ENCODE data around the gene SLC9A2.

Gene SLC9A2, protein sequence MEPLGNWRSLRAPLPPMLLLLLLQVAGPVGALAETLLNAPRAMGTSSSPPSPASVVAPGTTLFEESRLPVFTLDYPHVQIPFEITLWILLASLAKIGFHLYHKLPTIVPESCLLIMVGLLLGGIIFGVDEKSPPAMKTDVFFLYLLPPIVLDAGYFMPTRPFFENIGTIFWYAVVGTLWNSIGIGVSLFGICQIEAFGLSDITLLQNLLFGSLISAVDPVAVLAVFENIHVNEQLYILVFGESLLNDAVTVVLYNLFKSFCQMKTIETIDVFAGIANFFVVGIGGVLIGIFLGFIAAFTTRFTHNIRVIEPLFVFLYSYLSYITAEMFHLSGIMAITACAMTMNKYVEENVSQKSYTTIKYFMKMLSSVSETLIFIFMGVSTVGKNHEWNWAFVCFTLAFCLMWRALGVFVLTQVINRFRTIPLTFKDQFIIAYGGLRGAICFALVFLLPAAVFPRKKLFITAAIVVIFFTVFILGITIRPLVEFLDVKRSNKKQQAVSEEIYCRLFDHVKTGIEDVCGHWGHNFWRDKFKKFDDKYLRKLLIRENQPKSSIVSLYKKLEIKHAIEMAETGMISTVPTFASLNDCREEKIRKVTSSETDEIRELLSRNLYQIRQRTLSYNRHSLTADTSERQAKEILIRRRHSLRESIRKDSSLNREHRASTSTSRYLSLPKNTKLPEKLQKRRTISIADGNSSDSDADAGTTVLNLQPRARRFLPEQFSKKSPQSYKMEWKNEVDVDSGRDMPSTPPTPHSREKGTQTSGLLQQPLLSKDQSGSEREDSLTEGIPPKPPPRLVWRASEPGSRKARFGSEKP

DNA sequence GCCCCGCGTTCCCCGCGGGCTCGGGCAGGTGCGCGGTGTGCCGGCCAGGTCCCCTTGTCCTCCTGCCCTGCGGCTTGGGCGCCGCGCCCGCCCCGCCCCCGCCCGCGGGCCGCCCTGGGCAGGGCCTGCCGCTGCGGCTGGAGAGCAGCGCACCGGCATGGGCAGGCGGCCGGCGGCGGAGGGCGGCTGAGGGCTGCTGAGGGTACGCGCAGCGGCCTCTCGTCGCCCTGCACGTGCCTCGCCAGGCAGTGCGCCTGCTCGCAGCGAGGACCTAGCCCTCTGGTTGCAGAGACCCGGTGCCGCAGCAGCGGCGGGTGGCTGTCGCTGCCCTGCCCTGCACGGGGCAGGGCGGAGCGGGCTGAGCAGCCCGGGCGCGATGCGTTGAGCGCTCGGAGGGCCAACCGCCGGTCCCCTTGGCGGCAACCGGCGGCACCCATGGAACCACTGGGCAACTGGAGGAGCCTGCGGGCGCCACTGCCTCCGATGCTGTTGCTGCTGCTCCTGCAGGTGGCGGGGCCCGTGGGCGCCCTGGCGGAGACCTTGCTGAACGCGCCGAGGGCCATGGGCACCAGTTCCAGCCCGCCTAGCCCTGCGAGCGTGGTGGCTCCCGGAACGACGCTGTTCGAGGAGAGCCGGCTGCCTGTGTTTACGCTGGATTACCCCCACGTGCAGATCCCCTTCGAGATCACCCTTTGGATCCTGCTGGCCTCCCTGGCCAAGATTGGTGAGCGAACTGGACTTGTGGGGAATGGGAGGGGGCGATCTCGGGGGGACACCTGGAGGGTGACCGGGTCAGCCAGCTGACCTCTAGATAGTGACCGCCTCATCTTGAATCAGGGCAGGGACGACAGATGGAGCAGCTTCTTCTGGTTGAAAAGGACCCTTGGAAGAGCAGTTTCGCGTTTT, at the start of gene SLC9A2:
SLC9A2 (plus strand) TSS at position 140 of the 906 bp plus-strand sequence; CDS start at position 436, 296 bp downstream.
- no peak for DNase-seq

DNA sequence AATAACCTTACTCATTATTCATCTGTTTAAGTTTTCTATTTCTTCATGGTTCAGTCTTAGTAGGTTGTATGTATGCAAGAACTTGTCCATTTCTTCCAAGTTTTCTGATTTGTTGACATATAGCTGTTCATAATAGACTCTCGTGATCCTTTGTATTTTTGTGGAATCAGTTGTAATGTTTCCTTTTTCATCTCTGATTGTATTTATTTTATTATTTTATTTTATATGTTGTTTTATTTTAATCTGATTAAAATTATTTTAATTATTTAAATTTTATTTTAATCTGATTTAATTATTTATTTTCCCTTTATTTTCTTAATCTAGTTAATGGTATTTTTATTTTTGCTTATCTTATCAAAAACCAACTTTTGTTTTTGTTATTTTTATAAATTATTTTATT, 43.5 kb upstream of the SLC9A2 start:
- DNase-seq: no peak

DNA sequence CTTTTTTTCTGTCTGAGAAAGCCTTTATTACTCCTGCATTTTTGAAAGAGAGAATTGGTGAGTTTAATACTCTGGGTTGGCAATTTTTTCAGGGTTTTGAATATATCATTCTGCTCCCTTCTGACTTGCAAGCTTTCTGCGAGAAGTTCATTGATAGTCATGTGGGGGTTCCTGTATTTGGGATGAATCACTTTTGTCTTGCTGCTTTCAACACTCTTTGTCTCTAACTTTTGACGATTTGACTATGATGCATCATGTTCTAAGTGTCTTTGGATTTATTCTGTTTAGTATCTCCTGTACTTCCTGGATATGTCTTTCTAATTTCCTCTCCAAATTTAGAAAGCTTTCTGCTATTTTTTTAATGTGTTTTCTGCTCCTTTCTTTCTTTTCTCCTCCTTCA, 41.0 kb upstream of the SLC9A2 start:
- no peak for DNase-seq

DNA sequence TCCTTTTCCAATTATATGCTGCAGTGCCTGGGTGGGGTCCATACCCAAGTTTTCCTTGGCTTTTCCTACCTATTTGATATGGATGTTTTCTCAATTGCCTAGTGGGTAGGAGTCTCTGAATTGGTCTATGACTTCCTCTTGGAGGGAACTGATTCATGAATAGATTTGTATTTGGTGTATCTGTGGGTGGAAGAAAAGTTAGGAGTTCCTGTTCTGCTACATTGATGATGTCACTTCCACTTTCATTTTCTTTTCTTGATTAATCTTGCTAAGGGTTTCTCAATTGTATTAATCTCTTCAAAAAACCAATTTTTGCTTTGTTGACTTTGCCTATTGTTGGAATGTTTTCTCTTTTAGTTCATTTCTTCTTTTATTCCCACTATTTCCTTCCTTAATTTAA, 37.4 kb upstream of the SLC9A2 start:
- no peak for DNase-seq

DNA sequence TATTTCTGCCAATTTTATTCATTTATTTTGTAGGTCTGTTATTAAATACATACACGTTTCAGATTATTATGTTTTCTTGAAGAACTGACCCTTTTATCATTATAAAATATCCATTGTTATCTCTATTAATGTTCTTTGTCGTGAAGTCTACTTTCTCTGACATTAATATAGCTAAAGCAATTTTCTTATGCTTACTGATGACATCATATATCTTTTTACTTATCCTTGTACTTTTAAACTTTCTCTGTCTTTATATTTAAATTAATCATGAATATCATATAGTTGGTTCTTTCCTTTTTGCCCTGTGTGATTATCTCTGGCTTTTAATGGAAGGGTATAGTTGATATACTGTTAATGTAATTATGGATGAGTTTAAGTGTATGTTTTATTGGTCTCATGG, 36.5 kb upstream of the SLC9A2 start:
- DNase-seq: no peak

DNA sequence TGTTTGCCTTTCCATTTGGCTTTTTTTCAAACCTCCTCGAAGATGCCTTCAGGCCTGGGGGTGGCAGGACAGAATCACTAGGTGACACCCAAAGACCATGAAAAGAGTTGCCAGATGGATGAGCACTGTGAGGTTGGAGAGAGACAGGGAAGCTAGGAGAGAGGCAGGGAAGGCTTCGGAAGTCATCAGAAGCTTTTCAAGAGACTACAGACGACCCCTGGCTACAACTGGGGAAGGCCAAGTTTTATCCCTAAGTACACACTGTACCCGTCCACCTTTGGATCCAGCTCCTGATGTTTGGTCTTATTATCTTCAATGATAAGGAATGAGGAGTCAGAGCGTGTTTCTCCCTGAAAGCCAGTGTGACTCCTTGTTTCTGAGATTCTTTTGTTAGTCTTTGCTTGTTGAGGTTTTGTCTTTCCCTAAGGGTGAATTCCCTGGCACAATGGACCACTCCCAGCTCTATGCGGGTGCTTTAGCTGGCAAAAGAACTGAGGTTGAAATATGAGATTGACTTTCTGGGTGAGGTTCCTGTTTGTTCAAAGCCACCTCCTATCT, 33.4 kb upstream of the SLC9A2 start:
- peak; percentile 4 for DNase-seq

DNA sequence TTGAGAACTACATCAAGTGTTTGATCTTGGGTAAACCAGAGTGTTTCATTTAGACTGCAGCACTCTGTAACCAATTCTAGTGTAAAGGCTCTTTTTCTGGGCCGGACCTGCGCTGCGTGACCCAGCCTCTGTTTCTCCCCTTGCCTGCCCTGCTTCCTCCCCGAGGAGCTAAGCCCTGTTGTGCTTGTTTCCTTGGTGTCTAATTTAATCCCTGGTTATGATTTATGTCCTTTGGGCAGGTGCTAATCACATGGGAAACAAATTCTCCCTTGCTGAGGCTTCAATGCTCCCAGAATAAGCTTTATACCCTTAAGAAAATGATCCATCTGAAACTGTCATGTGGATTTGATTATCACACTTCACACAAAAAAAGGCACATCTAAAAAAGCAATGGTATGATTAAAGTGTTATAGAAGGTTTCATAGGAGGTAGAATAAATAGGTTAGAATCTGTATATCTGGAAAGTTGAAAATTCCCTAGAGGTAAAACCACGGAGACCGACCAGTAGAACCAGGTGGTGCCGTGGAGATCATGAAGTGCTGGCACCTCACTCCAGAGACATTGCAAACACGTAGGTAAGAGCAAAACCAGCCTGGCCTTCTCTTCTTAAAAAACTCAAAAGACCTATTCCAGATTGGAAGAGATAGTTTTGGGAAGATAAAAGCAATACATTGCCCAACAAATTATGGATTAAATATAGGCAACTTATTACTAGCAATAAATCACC, 31.0 kb upstream of the SLC9A2 start:
- no peak for DNase-seq

DNA sequence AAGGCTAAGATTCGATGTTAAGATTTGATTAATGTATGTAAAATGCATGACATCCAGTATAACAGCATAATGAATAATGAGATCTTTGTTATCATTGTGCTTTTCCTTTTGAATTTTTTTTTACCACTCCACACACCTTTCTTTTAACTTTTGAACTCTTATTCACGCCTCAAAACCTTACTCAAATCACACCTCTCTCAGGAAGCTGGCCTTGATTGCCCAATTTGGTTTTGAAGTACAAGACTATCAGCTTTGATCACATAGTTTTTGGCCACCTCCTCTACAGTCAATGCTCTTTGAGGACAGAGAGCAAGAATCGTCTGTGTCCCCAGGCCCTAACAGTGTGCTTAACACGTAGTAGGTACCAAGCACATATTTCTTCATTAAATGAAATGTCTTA, 29.9 kb upstream of the SLC9A2 start:
- no peak for DNase-seq

DNA sequence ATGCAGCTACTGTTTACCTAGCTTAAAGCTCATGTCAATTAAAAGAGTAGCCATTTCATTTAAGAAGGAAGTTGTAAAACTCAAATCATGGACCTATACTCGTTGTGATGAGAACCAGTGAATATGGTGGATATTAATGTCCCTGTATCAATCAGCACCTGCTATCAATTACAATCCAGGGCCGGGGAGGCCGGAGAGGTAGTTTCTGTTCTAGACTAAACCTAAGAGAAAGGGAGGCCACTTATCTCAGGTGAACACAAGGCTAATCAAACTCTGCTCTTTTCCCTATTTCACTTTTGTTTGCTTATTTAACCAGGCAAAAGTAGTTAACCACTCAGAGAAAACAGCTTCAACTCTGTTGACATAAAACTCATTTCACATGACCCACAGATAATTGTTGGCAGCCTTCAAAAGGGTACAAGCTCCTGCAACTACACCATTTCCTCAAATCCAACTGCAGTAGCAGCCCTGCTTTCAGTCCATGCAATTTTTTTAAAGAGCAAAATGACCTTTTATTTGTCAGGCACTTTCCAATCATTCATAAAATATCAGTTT, 27.8 kb upstream of the SLC9A2 start:
- DNase-seq: no peak

DNA sequence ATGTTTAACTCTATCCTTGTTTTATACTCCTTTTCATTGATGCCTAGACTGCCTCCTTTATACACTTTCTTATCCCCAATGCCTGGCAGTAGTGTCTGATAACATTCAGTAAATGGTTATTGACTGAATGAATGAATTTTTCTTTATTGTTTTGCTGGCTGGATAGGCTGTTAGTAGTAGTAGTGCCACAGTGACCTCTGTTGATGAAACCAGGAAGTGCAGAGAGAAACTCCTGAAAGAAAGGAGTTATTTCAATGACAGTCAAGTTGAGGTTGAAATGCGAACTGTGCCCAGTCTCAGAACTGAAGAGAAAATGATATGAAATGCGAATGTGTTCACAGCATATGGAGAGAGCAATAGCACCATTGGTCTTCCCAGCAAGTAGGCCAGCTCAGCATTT, 26.8 kb upstream of the SLC9A2 start:
- no peak for DNase-seq

DNA sequence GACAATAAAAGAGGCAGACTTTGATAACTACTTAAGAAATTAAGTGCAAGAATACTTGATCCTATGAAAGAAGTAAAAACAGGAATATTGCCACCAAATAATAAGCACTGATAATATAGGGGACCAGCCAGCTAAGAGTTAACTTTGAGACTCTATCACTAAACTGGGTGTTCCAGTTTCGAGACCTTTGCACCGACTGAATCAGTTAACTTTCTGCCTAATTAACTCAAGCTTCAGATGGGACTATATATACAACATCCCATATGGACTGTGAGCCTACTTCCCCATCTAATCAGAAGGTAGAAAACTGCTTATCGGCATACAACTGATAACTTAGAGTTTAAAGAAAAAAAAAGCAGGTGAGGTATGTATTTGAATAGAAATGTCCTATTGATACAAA, 25.8 kb upstream of the SLC9A2 start:
- no peak for DNase-seq

DNA sequence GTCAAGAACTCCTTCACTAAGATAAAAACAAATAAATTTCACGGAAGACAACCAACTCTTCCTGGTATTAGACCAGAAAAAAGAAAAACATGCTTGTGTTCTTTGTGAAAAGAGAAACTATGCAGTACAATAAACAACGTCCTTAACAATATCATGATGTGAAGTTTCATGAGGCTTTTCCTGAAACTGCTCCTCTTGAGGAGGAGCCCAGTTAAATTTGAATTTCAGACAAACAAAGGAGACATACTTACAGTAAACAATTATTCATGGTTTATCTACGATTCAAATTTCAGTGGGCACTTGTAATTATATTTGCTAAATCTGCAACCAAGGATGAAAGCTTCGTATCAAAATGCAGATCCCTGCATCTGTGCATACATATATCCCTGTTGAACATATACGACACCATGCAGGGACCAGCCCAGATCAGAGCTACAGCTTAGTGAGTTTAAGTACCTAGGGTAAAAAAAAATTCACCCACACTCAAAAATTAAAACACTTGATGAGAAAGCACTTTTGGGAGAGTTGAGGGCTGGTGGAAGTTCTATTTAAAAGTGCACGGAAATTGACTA, 24.8 kb upstream of the SLC9A2 start:
- DNase-seq: no peak

DNA sequence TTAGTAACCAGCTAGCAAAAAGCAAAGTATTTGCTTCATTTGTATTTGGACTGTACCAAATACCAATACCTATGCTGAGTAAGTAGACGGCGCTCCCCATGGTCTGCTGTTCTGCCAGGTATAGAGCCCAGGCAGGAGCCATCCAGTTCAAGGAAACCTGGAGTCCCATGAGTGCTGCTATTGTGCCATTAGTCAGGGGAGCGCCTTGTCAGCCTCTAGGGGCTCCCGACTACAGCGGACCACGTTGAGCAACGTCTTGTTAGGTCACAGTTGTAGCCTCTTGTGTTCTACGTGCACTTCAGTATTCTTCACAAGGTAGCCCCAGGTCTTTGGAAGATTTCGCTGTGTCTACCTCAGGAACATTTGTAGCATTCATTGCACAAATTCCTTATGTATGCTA, 21.6 kb upstream of the SLC9A2 start:
- no peak for DNase-seq

DNA sequence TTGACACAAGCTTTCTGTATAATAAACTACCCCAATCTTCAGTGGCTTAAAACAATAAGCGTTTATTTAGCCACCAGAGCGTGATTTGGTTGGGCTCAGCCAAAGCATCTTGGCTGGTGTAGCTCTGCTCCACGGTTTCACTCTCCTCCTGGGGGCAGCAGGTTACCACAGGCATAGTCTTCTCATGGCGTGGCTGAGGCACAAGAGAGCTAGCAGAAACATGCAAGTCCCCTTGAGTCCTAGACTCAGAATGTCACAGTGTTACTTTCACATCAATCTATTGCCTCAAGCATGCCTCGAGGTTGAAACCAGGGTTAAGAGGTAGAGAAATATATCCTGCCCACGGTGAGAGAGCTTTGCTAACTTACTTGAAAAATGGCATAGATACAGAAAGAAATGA, 19.9 kb upstream of the SLC9A2 start:
- no peak for DNase-seq

DNA sequence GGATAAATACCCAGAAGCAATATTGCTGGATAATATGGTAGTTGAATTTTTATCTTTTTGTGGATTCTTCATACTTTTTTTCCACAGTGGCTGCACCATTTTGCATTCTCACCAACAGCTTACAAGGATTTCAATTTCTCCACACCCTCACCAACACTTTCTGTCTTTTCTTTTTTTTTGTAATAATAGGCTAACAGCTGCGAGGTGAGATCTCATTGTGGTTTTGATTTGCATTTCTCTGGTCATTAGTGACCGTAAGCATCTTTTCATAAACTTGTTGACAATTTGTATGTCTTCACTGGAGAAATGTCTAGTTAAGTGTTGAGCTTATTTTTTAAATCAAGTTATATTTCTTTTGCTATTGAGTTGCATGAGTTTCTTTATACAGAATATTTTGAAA, 17.6 kb upstream of the SLC9A2 start:
- DNase-seq: no peak

DNA sequence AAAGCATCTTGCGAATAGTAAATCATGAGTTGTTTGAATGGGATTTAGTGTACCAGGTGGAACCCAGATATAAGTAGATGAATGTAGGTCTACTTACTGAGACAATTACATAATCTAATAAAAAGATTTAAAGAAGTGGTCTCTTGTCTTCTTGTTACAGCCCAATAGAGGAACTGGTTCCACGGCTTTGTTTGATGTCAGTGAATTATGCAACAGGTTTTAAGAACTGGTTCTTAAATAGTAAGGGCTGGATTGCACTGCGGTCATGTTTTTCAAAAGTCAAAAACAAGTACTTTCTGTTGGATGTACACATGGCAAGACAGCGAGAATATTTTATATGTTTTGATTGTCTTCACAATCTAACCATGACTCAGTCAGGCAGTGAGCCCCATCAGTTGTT, 15.4 kb upstream of the SLC9A2 start:
- no peak for DNase-seq

DNA sequence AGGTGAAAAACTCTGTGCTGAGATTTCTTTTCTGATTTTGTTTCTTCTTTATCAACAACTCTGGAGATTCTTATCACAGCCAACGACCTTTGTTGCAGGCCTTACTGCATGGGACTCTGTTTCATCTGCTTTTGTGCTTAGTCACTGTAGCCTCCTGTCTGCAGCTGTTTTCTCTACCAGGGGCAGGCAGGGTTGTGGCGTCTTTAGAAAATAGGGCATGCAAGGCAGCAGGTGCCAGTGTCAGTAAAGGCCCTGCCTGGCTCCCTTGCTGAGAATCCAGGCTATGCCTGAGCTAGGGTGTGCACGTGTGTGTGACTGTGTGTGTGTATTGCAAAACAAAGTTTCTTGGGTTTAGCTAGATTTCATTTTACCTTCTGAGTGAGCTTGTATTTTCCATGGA, 14.6 kb upstream of the SLC9A2 start:
- no peak for DNase-seq

DNA sequence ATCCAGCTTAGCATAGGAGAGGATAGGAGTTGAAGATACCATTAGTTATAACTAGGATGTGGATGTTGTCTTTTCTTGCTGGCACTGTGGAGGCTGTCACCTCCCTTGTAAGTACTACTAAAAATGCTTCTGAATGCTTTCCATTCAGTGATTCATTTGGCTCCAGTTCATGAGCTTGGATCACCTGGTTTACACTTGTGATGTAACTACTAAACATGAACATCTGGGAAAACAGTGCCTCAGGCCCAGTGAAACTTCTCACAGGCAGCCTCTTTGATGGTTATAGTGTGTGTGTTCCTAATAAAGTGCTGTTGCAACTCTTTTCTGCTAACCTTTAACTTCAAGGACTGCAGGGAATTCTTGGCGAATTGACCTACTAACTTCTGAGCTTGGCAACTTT, 13.0 kb upstream of the SLC9A2 start:
- no peak for DNase-seq

DNA sequence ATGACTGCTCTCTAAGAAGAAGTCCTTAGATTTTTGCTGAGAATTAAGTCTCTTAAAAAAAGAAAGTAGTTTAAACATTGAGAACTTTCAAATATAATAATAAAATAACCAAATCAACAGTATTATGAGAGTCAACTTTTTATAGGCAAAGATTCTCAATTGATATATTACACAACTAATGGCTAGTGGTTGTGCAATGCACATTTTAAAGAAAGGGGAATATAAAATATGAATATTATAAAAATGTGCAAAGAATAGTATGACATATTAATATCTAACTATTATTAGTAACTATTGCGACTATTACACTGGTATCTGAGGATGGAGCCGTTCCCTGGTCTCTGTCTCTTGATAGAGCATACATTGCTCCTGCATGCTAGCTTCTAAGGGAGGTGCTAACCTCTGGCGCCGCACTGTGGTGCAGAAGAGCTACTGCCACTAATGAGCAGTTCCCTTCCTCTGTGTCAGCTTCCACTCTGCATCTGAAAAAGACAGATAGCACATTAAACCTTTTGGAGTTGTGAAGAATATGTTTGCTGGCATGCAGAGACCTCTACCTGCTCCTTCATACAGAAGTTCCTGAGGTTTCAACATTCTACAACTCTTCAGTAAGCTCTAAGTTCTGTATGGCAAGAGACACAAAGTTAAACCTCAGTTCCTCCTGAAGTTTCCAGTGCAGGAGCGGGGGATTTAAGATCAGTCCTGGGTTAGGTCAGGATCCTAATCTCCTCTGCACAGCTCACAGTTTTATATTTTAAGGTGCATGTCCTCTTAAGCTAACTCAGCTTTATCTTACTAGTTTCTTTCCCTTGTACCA, 3.5 kb upstream of the SLC9A2 start:
- no peak for DNase-seq
